NCI-H774 (cell line): ENCODE measurements around the gene RGS9BP.
"Not testable (repeated sequence)": the region's sequence is repeated elsewhere in the genome, so short reads cannot be mapped to it uniquely, and the experiment has no call there.

Source experiments
- DNase-seq: peaks from one replicate; lab custom pipeline; 2025; lab: John Stamatoyannopoulos, UW

Gene RGS9BP

GRCh38 chr19:32675720-32676185, at the start of gene RGS9BP:
Gene RGS9BP, plus strand, starts transcription at chr19:32675848. Its CDS starts 416 bp downstream, at chr19:32676264.
- DNase-seq = peak; percentile 68

- no peak for DNase-seq
These were observed 48.7 kb upstream of the RGS9BP start for GRCh38 chr19:32626969-32627368.

- no peak for DNase-seq
These were observed 47.9 kb upstream of the RGS9BP start for GRCh38 chr19:32627714-32628270.

- no peak for DNase-seq
These were observed 45.3 kb upstream of the RGS9BP start for GRCh38 chr19:32630338-32630737.

GRCh38 chr19:32631381-32631780, 44.3 kb upstream of the RGS9BP start:
- DNase-seq = no peak

- DNase-seq = no peak
These were observed 38.2 kb upstream of the RGS9BP start for GRCh38 chr19:32637480-32637879.

- no peak for DNase-seq
These were observed 37.0 kb upstream of the RGS9BP start for GRCh38 chr19:32638625-32639024.

GRCh38 chr19:32642771-32643170, 32.9 kb upstream of the RGS9BP start:
- no peak for DNase-seq

- DNase-seq = no peak
These were observed 29.1 kb upstream of the RGS9BP start for GRCh38 chr19:32646556-32646955.

GRCh38 chr19:32647361-32647760, 28.3 kb upstream of the RGS9BP start:
- no peak for DNase-seq

- DNase-seq = no peak
These were observed 25.9 kb upstream of the RGS9BP start for GRCh38 chr19:32649751-32650150.

GRCh38 chr19:32650671-32651070, 25.0 kb upstream of the RGS9BP start:
- DNase-seq = no peak

GRCh38 chr19:32651729-32652140, 23.9 kb upstream of the RGS9BP start:
- DNase-seq = no peak

- not testable (repeated sequence) for DNase-seq
These were observed 23.3 kb upstream of the RGS9BP start for GRCh38 chr19:32652331-32652730.

- no peak for DNase-seq
These were observed 22.6 kb upstream of the RGS9BP start for GRCh38 chr19:32652894-32653598.

- DNase-seq = no peak
These were observed 22.1 kb upstream of the RGS9BP start for GRCh38 chr19:32653599-32653915.

GRCh38 chr19:32656379-32656778, 19.3 kb upstream of the RGS9BP start:
- not testable (repeated sequence) for DNase-seq

GRCh38 chr19:32658075-32658474, 17.6 kb upstream of the RGS9BP start:
- DNase-seq = no peak

GRCh38 chr19:32658527-32658926, 17.1 kb upstream of the RGS9BP start:
- no peak for DNase-seq

- no peak for DNase-seq
These were observed 14.3 kb upstream of the RGS9BP start for GRCh38 chr19:32661318-32661717.

GRCh38 chr19:32662186-32662585, 13.5 kb upstream of the RGS9BP start:
- DNase-seq = no peak

- DNase-seq = no peak
These were observed 9.6 kb upstream of the RGS9BP start for GRCh38 chr19:32666084-32666483.

GRCh38 chr19:32669310-32669709, 6.3 kb upstream of the RGS9BP start:
- no peak for DNase-seq
